Astrocyte (in vitro differentiated cells and primary cell): ENCODE data around the gene DRG1. TPM values are rescaled to one million over a fixed set of nuclear protein-coding genes. Genes with fewer than 3 reads are reported as not detected.

Experiments
- DNase-seq: peaks from one replicate; pipeline ENCODE4 v3.0.0-alpha.2; 2010; ENCODE audit warnings: low read depth
- FAIRE-seq: peaks from 2 replicates; lab custom pipeline; 2011; peaks lifted over from hg19 to GRCh38; lab: Jason Lieb, UNC
- H2AFZ ChIP-seq: 2 replicates; pipeline ENCODE4 v1.6.0; 2012; ENCODE audit warnings: low read depth, low read length, inconsistent platforms
- H3K27ac ChIP-seq: 2 replicates; pipeline ENCODE4 v1.5.1; 2011; ENCODE audit warnings: low read depth, low read length, inconsistent platforms
- H3K27me3 ChIP-seq: 2 replicates; pipeline ENCODE4 v1.6.0; 2011; ENCODE audit warnings: low read length, inconsistent platforms; ENCODE audit not compliant: insufficient read depth
- H3K36me3 ChIP-seq: 2 replicates; pipeline ENCODE4 v1.5.1; 2011; ENCODE audit warnings: low read length, inconsistent platforms; ENCODE audit not compliant: insufficient read depth
- H3K4me1 ChIP-seq: 2 replicates; pipeline ENCODE4 v1.5.1; 2011; ENCODE audit warnings: low read length, inconsistent platforms; ENCODE audit not compliant: insufficient read depth
- H3K4me2 ChIP-seq: 2 replicates; pipeline ENCODE4 v1.6.0; 2012; ENCODE audit warnings: low read length, inconsistent platforms
- H3K4me3 ChIP-seq: 2 replicates; pipeline ENCODE4 v1.5.1; 2011; ENCODE audit warnings: low read depth, mild to moderate bottlenecking, low read length, inconsistent platforms; ENCODE audit not compliant: insufficient read depth
- H3K79me2 ChIP-seq: 2 replicates; pipeline ENCODE4 v1.6.0; 2012; ENCODE audit warnings: mild to moderate bottlenecking, low read length, inconsistent platforms; ENCODE audit not compliant: insufficient read depth
- H3K9ac ChIP-seq: 2 replicates; pipeline ENCODE4 v1.6.0; 2012; ENCODE audit warnings: mild to moderate bottlenecking, low read length, inconsistent platforms
- H3K9me3 ChIP-seq: 2 replicates; pipeline ENCODE4 v1.5.1; 2012; ENCODE audit warnings: low read depth, mild to moderate bottlenecking, low read length, inconsistent platforms; ENCODE audit not compliant: insufficient read depth
- H4K20me1 ChIP-seq: 2 replicates; pipeline ENCODE4 v1.6.0; 2012; ENCODE audit warnings: low read length, inconsistent platforms; ENCODE audit not compliant: insufficient read depth
- H3K27ac Mint-ChIP-seq: one replicate; pipeline ENCODE4 v1.8.0; 2021; ENCODE audit warnings: mild to moderate bottlenecking, mixed read lengths; ENCODE audit not compliant: unreplicated experiment
- H3K27me3 Mint-ChIP-seq: one replicate; pipeline ENCODE4 v1.8.0; 2021; ENCODE audit warnings: low read depth, mixed read lengths; ENCODE audit not compliant: unreplicated experiment
- H3K36me3 Mint-ChIP-seq: one replicate; pipeline ENCODE4 v1.8.0; 2021; ENCODE audit warnings: low read depth, mixed read lengths; ENCODE audit not compliant: unreplicated experiment
- H3K4me1 Mint-ChIP-seq: one replicate; pipeline ENCODE4 v1.8.0; 2021; ENCODE audit warnings: low read depth, mixed read lengths; ENCODE audit not compliant: unreplicated experiment
- H3K4me3 Mint-ChIP-seq: one replicate; pipeline ENCODE4 v1.8.0; 2021; ENCODE audit warnings: mild to moderate bottlenecking, moderate library complexity, mixed read lengths; ENCODE audit not compliant: unreplicated experiment
- H3K9me3 Mint-ChIP-seq: one replicate; pipeline ENCODE4 v1.8.0; 2021; ENCODE audit warnings: mild to moderate bottlenecking, mixed read lengths; ENCODE audit not compliant: unreplicated experiment
- CTCF ChIP-seq: IDR thresholded peaks from 2 replicates; pipeline ENCODE4 v1.5.1; 2011; ENCODE audit warnings: low read depth, mild to moderate bottlenecking, inconsistent platforms, low read length, moderate library complexity; ENCODE audit not compliant: insufficient read depth
- EZH2 ChIP-seq: IDR thresholded peaks from 2 replicates; pipeline ENCODE4 v1.6.1; 2012; ENCODE audit warnings: mild to moderate bottlenecking, low read length, inconsistent platforms; ENCODE audit not compliant: insufficient read depth
- total RNA-seq: library from RNA; stranded (reverse); gene quantifications from 2 replicates; pipeline ENCODE4 v1.2.1, GENCODE V29; 2021

DRG1 gene
- total RNA-seq, 1 donor from 2014 or later, result 59.6 TPM

- H3K9me3 Mint-ChIP-seq, result no peaks in the 10 kb centered on the region
- Histone ChIP-seq H2AFZ (no peak overlapping the region), H3K4me3 (no peak overlapping the region), H3K27ac (no peak overlapping the region), H3K4me2 (no peak overlapping the region), H4K20me1 (peaks cover 2% of the 10 kb centered on the region), H3K36me3 (no peaks in the 10 kb centered on the region), H3K4me1 (peaks cover 9% of the 10 kb centered on the region), H3K79me2 (peaks cover 3% of the 10 kb centered on the region), H3K9me3 (no peaks in the 10 kb centered on the region), H3K9ac (no peak overlapping the region), H3K27me3 (no peaks in the 10 kb centered on the region)
- no peak for DNase-seq
- H3K4me1 Mint-ChIP-seq, result peaks cover 2% of the 10 kb centered on the region
- FAIRE-seq, result no peak
- no peak overlapping the region for H3K4me3 Mint-ChIP-seq
- no peak overlapping the region for H3K27ac Mint-ChIP-seq
- H3K36me3 Mint-ChIP-seq, result no peaks in the 10 kb centered on the region
- H3K27me3 Mint-ChIP-seq, result peaks cover 3% of the 10 kb centered on the region
- TF ChIP-seq EZH2 (no peak), CTCF (no peak)
These were observed 49.0 kb upstream of the DRG1 start for GRCh38 chr22:31350410-31350863.

- no peak for TF ChIP-seq EZH2
- TF ChIP-seq CTCF, result no peak
- Histone ChIP-seq H3K4me2 (no peak overlapping the region), H3K4me1 (no peaks in the 10 kb centered on the region), H3K27ac (no peak overlapping the region), H3K9ac (no peak overlapping the region), H3K4me3 (no peak overlapping the region), H2AFZ (no peak overlapping the region), H3K79me2 (no peaks in the 10 kb centered on the region), H3K36me3 (no peaks in the 10 kb centered on the region), H3K9me3 (no peaks in the 10 kb centered on the region), H3K27me3 (peaks cover 3% of the 10 kb centered on the region), H4K20me1 (no peaks in the 10 kb centered on the region)
- Mint-ChIP-seq H3K4me3 (no peak overlapping the region), H3K27me3 (peaks cover 3% of the 10 kb centered on the region), H3K9me3 (no peaks in the 10 kb centered on the region), H3K36me3 (no peaks in the 10 kb centered on the region), H3K27ac (no peak overlapping the region), H3K4me1 (no peaks in the 10 kb centered on the region)
- FAIRE-seq (no peak), DNase-seq (no peak)
These were observed 44.9 kb upstream of the DRG1 start for GRCh38 chr22:31354515-31354914.

- Histone ChIP-seq H3K9ac (no peak overlapping the region), H3K79me2 (no peaks in the 10 kb centered on the region)
- H3K4me1 Mint-ChIP-seq, result no peaks in the 10 kb centered on the region
These were observed 39.4 kb upstream of the DRG1 start for GRCh38 chr22:31360029-31360428.

More at GRCh38 chr22:31360029-31360428, 39.4 kb upstream of the DRG1 start:
- Histone ChIP-seq H3K4me2 (no peak overlapping the region), H3K9me3 (no peaks in the 10 kb centered on the region), H3K36me3 (no peaks in the 10 kb centered on the region), H3K27ac (no peak overlapping the region), H3K4me1 (no peaks in the 10 kb centered on the region), H3K27me3 (peaks cover 3% of the 10 kb centered on the region), H3K4me3 (no peak overlapping the region), H4K20me1 (no peaks in the 10 kb centered on the region), H2AFZ (no peak overlapping the region)
- no peak for TF ChIP-seq CTCF
- TF ChIP-seq EZH2, result no peak
- no peaks in the 10 kb centered on the region for H3K9me3 Mint-ChIP-seq
- H3K4me3 Mint-ChIP-seq, result no peak overlapping the region
- DNase-seq (no peak), FAIRE-seq (no peak)
- peaks cover 2% of the 10 kb centered on the region for H3K27me3 Mint-ChIP-seq
- H3K27ac Mint-ChIP-seq, result no peak overlapping the region
- H3K36me3 Mint-ChIP-seq, result no peaks in the 10 kb centered on the region
